HepG2 (cell line): ENCODE measurements around the gene IRX5.

Experiments
- FOSL1 ChIP-seq: sonication (generic); formaldehyde crosslinking; IDR thresholded peaks from 2 replicates; pipeline ENCODE4 v1.9.0; 2021; ENCODE audit warnings: missing genetic modification reagents, borderline replicate concordance
- POLR2AphosphoS5 ChIP-seq: IDR thresholded peaks from 2 replicates; pipeline ENCODE4 v1.6.1; 2012; ENCODE audit warnings: low read depth, low read length
- ZZZ3 ChIP-seq: sonication (generic); formaldehyde crosslinking; IDR thresholded peaks from 2 replicates; pipeline ENCODE4 v1.4.0; 2020; ENCODE audit warnings: missing genetic modification reagents, mild to moderate bottlenecking, borderline replicate concordance
- TF ChIP-seq, protein P1 (sequence below): sonication (generic); formaldehyde crosslinking; IDR thresholded peaks from 2 replicates; pipeline ENCODE4 v1.5.0; 2020; ENCODE audit warnings: mild to moderate bottlenecking, missing genetic modification reagents, moderate library complexity

DNA sequence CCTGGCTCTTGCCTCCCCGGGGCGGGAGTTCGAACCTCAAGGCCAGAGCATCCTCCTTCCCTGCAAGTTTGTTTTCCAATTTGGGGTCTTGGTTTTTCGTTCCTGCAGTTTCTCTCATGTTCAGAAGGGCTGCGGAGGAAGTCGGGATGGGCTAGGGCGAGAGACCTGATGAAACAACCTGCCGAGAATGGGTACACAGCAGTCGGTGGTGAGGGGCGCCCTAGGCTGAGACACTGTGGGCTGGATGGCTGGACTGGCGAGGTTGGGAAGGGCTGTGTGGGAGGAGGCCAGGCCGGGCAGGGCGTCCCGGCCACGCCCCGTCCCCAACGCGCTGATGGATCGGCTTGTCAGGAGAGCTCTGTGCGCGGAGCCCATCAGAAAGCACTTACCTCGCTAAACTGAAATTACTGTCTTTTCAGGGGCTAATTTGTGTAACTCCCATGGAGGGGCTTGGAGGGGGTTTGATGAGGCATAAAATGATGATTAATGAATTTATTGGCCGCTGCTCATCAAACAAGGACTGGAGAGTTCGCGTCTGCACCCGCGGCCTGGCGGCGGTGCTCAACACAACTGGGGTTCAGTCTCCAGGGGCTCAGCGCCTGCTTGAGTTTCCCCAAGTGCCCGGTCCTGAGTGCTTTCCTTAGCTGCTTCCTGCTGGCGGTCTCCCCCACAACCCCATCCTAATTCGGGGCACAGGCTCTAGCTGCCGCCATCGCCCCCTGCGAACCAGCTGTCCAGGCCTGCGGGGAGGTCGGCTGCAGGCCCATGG, 9.0 kb downstream of the IRX5 start:
- no peak for TF ChIP-seq ZZZ3 (CRISPR knock-in tag)
- TF ChIP-seq FOSL1 (CRISPR knock-in tag) = no peak
- TF ChIP-seq, protein P1, sequence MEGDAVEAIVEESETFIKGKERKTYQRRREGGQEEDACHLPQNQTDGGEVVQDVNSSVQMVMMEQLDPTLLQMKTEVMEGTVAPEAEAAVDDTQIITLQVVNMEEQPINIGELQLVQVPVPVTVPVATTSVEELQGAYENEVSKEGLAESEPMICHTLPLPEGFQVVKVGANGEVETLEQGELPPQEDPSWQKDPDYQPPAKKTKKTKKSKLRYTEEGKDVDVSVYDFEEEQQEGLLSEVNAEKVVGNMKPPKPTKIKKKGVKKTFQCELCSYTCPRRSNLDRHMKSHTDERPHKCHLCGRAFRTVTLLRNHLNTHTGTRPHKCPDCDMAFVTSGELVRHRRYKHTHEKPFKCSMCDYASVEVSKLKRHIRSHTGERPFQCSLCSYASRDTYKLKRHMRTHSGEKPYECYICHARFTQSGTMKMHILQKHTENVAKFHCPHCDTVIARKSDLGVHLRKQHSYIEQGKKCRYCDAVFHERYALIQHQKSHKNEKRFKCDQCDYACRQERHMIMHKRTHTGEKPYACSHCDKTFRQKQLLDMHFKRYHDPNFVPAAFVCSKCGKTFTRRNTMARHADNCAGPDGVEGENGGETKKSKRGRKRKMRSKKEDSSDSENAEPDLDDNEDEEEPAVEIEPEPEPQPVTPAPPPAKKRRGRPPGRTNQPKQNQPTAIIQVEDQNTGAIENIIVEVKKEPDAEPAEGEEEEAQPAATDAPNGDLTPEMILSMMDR (CRISPR knock-in tag) = no peak
- TF ChIP-seq POLR2AphosphoS5 = no peak
